OCI-LY3 (cell line): ENCODE data around the gene ITPKB.

Experiments used
- H2AFZ ChIP-seq: fragments of 200-600, 300-600 bp; shearing (Covaris generic); 2 replicates; pipeline ENCODE4 v1.6.0; 2014; ENCODE audit warnings: antibody characterized with exemption, low read depth, low read length
- H3K27ac ChIP-seq: fragments of 200-600, 300-600 bp; sonication (generic); 2 replicates; pipeline ENCODE4 v1.5.1; 2014; ENCODE audit warnings: mild to moderate bottlenecking, low read length, moderate library complexity, mixed read lengths
- H3K27me3 ChIP-seq: fragments of 200-600, 300-600 bp; sonication (generic); 2 replicates; pipeline ENCODE4 v1.6.1; 2014; ENCODE audit warnings: low read depth, low read length, mixed read lengths
- H3K36me3 ChIP-seq: fragments of 200-600, 300-600 bp; sonication (generic); replicated peaks from 2 replicates; pipeline ENCODE3; 2014; ENCODE audit warnings: low read depth, low read length, mixed read lengths
- H3K4me1 ChIP-seq: fragments of 300-600, 200-600 bp; sonication (generic); 2 replicates; pipeline ENCODE4 v1.6.1; 2014; ENCODE audit warnings: low read length, mixed read lengths
- H3K4me2 ChIP-seq: fragments of 200-600, 300-600 bp; sonication (generic); 2 replicates; pipeline ENCODE4 v1.6.1; 2014; ENCODE audit warnings: low read length, mixed read lengths
- H3K4me3 ChIP-seq: fragments of 300-600, 200-600 bp; sonication (generic); 2 replicates; pipeline ENCODE4 v1.5.1; 2014; ENCODE audit warnings: antibody characterized with exemption, mild to moderate bottlenecking, low read length, moderate library complexity
- H3K79me2 ChIP-seq: fragments of 300-600, 200-600 bp; shearing (Covaris generic); 2 replicates; pipeline ENCODE4 v1.6.1; 2014; ENCODE audit warnings: mild to moderate bottlenecking, low read length, mixed read lengths
- H3K9ac ChIP-seq: fragments of 300-600, 200-600 bp; shearing (Covaris generic); 2 replicates; pipeline ENCODE4 v1.6.0; 2014; ENCODE audit warnings: mild to moderate bottlenecking, low read length, moderate library complexity
- H3K9me3 ChIP-seq: fragments of 200-600, 300-600 bp; shearing (Covaris generic); 2 replicates; pipeline ENCODE4 v1.6.1; 2014; ENCODE audit warnings: low read length, mixed read lengths; ENCODE audit not compliant: insufficient read depth
- H4K20me1 ChIP-seq: fragments of 200-600, 300-600 bp; sonication (generic); 2 replicates; pipeline ENCODE4 v1.6.1; 2016; ENCODE audit warnings: low read length, mixed read lengths; ENCODE audit not compliant: insufficient read depth
- EZH2phosphoT487 ChIP-seq: fragments of 200-600 bp; shearing (Covaris generic); IDR thresholded peaks from 2 replicates; pipeline ENCODE4 v1.6.1; 2018; ENCODE audit warnings: antibody characterized with exemption, mixed run types, low read depth
- TF ChIP-seq, protein P1 (sequence below): fragments of 200-600, 300-600 bp; sonication (generic); IDR thresholded peaks from 2 replicates; pipeline ENCODE4 v1.5.1; 2014; ENCODE audit warnings: antibody characterized with exemption, low read length, low read depth

ITPKB gene

DNA sequence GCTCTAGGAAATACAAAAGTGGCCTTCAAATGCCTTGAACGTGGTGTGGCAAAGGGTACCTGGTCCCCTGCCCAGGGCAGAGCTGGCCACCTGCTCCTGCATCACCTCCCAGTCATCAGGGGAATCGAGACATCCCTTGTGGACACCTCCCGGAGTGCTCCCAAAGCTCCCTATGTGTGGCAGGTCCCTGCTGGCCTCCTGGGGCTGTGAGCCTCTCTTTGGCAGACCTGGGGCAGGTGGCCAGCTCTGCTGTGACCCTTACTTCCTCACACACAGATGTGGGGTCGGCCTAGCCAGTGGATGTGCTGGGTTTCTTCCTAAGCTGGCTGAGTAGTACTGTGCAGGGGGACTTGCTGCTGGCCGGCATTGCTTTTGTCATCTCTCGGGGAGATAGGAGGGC, 86.5 kb downstream of the ITPKB start:
- Histone ChIP-seq H2AFZ (no peak overlapping the region), H3K4me1 (peaks cover 32% of the 10 kb centered on the region), H3K9ac (no peak overlapping the region), H3K9me3 (no peaks in the 10 kb centered on the region), H4K20me1 (peaks cover 14% of the 10 kb centered on the region; the same call in 1 of the 2 replicates), H3K27ac (no peak overlapping the region), H3K79me2 (no peaks in the 10 kb centered on the region), H3K36me3 (no peaks in the 10 kb centered on the region), H3K4me2 (no peak overlapping the region), H3K27me3 (0 out of 2 replicates have a peak, but pooled peaks cover 8% of the 10 kb centered on the region), H3K4me3 (no peak overlapping the region)
- TF ChIP-seq, protein P1, sequence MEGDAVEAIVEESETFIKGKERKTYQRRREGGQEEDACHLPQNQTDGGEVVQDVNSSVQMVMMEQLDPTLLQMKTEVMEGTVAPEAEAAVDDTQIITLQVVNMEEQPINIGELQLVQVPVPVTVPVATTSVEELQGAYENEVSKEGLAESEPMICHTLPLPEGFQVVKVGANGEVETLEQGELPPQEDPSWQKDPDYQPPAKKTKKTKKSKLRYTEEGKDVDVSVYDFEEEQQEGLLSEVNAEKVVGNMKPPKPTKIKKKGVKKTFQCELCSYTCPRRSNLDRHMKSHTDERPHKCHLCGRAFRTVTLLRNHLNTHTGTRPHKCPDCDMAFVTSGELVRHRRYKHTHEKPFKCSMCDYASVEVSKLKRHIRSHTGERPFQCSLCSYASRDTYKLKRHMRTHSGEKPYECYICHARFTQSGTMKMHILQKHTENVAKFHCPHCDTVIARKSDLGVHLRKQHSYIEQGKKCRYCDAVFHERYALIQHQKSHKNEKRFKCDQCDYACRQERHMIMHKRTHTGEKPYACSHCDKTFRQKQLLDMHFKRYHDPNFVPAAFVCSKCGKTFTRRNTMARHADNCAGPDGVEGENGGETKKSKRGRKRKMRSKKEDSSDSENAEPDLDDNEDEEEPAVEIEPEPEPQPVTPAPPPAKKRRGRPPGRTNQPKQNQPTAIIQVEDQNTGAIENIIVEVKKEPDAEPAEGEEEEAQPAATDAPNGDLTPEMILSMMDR, result no peak
- no peak for TF ChIP-seq EZH2phosphoT487

DNA sequence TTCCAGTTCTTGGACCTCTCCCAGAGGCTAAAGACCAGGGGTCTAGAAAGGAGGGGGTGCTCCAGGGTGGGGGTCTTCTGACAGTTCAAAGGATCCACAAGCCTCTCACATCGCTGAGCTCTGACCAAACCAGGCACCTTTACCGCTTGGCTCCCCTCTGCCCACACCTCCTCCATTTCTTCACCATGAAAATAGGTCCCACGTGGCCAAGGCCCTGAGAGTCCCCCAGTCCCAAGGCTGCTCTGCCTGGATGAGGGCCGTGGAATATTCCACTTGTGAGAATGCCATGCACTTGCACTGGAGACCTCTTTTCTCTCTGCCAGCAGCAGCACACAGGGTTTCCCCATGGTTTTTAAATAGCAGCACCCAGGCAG, 87.4 kb downstream of the ITPKB start:
- Histone ChIP-seq H3K36me3 (no peaks in the 10 kb centered on the region), H3K4me1 (peaks cover 29% of the 10 kb centered on the region), H4K20me1 (peaks cover 14% of the 10 kb centered on the region; the same call in 1 of the 2 replicates), H3K4me3 (no peak overlapping the region), H2AFZ (no peak overlapping the region), H3K79me2 (no peaks in the 10 kb centered on the region), H3K9me3 (no peaks in the 10 kb centered on the region), H3K27me3 (0 out of 2 replicates have a peak, but pooled peaks cover 5% of the 10 kb centered on the region), H3K4me2 (no peak overlapping the region), H3K27ac (no peak overlapping the region), H3K9ac (no peak overlapping the region)
- TF ChIP-seq, protein P1, result no peak
- no peak for TF ChIP-seq EZH2phosphoT487

DNA sequence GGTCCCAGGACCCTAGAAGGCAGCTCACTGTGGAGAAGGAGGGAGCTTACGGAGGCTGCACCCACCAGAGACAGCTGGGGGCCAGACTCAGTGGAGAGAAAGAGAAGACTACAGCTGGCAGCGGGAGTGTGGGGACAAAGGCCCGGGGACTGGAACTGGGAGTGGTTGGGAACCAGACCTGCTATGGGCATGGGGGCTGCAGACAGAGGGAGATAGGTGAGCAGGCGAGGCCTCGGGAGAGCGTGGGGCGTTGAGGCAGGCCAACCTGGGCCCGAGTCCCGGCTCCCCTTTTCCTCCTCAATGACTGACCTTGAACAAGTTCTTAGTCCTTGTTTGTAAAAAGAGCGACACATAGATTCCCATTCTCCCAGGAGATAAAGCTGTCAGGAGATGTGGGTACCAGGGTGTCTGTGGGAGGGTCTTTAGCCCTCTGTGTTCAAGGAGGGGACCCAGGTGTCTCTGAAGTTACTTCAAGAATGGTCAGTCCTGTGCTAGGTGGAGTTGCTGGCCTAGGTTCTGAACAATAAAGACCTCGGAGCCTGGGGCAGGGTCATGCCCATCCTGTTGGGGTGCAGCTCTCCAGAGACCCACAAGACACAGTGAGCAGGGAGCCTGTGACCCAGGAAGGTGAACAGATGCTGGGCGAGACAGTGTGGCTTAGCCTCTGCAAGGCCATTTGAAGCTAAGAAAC, 87.9 kb downstream of the ITPKB start:
- Histone ChIP-seq H3K4me3 (no peak overlapping the region), H3K4me1 (peaks cover 29% of the 10 kb centered on the region), H3K9me3 (no peaks in the 10 kb centered on the region), H4K20me1 (peaks cover 14% of the 10 kb centered on the region; the same call in 1 of the 2 replicates), H3K9ac (no peak overlapping the region), H3K36me3 (no peaks in the 10 kb centered on the region), H3K4me2 (no peak overlapping the region), H3K27me3 (0 out of 2 replicates have a peak, but pooled peaks cover 5% of the 10 kb centered on the region), H2AFZ (no peak overlapping the region), H3K79me2 (no peaks in the 10 kb centered on the region), H3K27ac (no peak overlapping the region)
- TF ChIP-seq, protein P1, result no peak
- TF ChIP-seq EZH2phosphoT487, result no peak

DNA sequence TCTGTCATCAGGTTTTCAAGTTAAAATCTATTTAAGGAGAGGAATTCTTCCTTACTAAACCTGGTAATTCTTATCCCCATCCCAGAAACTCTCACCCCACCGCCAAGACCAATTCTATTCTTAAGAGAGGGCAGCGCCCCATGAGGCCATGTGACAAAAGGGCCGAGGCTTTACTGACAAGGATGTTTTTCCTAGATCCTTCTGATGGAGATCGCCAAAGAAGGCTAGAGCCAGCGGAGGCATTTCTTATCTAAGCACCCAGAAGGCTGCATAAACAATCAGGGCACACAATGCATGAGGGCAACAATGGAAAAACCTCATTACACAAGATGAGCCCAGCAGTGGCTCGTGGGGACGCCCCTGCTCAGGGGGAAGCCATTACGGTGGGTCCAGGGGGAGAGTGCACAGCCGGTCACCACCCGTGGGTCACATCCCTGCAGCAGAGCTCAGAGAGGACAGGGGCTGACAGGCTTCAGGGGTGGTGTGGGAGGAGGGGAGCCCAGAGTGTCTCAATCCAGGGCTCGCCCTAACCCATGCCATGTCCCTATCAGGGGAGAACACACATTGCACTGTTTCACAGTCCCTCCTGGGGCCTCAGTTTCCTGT, 88.7 kb downstream of the ITPKB start:
- H3K4me3 ChIP-seq, result no peak overlapping the region
- H3K36me3 ChIP-seq, result no peaks in the 10 kb centered on the region
- H3K9me3 ChIP-seq, result no peaks in the 10 kb centered on the region
- H3K4me2 ChIP-seq, result no peak overlapping the region
- TF ChIP-seq, protein P1, result 0 out of 2 replicates have a peak, but pooled peaks have one; percentile 3
- no peak for TF ChIP-seq EZH2phosphoT487
- peaks cover 14% of the 10 kb centered on the region; the same call in 1 of the 2 replicates for H4K20me1 ChIP-seq
- no peak overlapping the region for H2AFZ ChIP-seq
- no peak overlapping the region for H3K27ac ChIP-seq
- peaks cover 27% of the 10 kb centered on the region for H3K4me1 ChIP-seq
- no peak overlapping the region for H3K9ac ChIP-seq
- H3K79me2 ChIP-seq, result no peaks in the 10 kb centered on the region
- H3K27me3 ChIP-seq, result 0 out of 2 replicates have a peak, but pooled peaks cover 5% of the 10 kb centered on the region
